ENCODE data around the gene FER1L5.

The FER1L5 gene

GRCh38 chr2:96602330-96602823, 40.2 kb upstream of the FER1L5 start:
- H3K79me2 ChIP-seq (ENCODE audit: insufficient read depth, low read length), result no peaks in the 10 kb centered on the region
- H2AFZ ChIP-seq (ENCODE audit: low read length), result no peak overlapping the region
- no peaks in the 10 kb centered on the region for H3K4me1 ChIP-seq (ENCODE audit: insufficient read depth, low read length, poor library complexity, severe bottlenecking)
- TF ChIP-seq EZH2phosphoT487 (IDR thresholded peaks at IDR 0.05; ENCODE audit: borderline replicate concordance), result no peak
- TF ChIP-seq, protein P1, sequence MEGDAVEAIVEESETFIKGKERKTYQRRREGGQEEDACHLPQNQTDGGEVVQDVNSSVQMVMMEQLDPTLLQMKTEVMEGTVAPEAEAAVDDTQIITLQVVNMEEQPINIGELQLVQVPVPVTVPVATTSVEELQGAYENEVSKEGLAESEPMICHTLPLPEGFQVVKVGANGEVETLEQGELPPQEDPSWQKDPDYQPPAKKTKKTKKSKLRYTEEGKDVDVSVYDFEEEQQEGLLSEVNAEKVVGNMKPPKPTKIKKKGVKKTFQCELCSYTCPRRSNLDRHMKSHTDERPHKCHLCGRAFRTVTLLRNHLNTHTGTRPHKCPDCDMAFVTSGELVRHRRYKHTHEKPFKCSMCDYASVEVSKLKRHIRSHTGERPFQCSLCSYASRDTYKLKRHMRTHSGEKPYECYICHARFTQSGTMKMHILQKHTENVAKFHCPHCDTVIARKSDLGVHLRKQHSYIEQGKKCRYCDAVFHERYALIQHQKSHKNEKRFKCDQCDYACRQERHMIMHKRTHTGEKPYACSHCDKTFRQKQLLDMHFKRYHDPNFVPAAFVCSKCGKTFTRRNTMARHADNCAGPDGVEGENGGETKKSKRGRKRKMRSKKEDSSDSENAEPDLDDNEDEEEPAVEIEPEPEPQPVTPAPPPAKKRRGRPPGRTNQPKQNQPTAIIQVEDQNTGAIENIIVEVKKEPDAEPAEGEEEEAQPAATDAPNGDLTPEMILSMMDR (conservative IDR thresholded peaks at IDR 0.05; ENCODE audit: low read length), result peak; percentile 21; the same call in 1 of the 2 replicates
- no peaks in the 10 kb centered on the region for H3K9me2 ChIP-seq (replicated peaks; ENCODE audit: low read depth, low read length)
- H3K9me3 ChIP-seq (ENCODE audit: insufficient read depth, low read depth, low read length), result no peaks in the 10 kb centered on the region
- no peak overlapping the region for H3K4me3 ChIP-seq (ENCODE audit: low read length, poor library complexity, severe bottlenecking)
- no peaks in the 10 kb centered on the region for H3F3A ChIP-seq (ENCODE audit: low read depth)
- H3K4me2 ChIP-seq (ENCODE audit: low read depth, low read length, poor library complexity, severe bottlenecking), result no peak overlapping the region
- no peak overlapping the region for H3K9ac ChIP-seq (ENCODE audit: low read depth, low read length, poor library complexity, severe bottlenecking)
- H3K27me3 ChIP-seq (ENCODE audit: insufficient read depth, low read length, poor library complexity, severe bottlenecking), result no peaks in the 10 kb centered on the region
- peaks cover 92% of the 10 kb centered on the region for H3K36me3 ChIP-seq (ENCODE audit: insufficient read depth, low read length)
- no peaks in the 10 kb centered on the region for H4K20me1 ChIP-seq (ENCODE audit: insufficient read depth, low read length, poor library complexity, severe bottlenecking)

DNA sequence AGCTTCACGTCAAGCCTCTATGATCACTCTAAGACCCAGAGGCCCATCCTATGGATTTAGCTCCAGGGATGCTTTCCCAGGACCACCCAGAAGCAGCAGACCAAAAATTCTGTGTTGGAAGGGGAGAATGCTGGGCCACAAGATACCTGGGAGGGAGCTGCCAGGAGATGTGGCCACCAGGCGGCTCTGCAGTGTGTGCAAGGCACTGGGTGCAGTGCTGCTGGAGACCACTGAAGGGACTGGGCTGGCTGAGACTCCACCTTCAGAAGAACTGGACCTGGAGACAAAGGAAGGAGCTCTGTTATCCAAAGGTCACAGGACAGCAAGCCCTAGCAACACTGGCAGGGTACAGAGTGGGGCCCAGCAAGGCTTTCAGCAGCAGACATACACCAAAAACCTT, 38.5 kb upstream of the FER1L5 start:
- Histone ChIP-seq H3K4me1 (ENCODE audit: insufficient read depth, low read length, poor library complexity, severe bottlenecking) (no peaks in the 10 kb centered on the region), H3F3A (ENCODE audit: low read depth) (no peaks in the 10 kb centered on the region), H3K27me3 (ENCODE audit: insufficient read depth, low read length, poor library complexity, severe bottlenecking) (no peaks in the 10 kb centered on the region), H3K4me3 (ENCODE audit: low read length, poor library complexity, severe bottlenecking) (no peak overlapping the region), H3K4me2 (ENCODE audit: low read depth, low read length, poor library complexity, severe bottlenecking) (no peak overlapping the region), H3K79me2 (ENCODE audit: insufficient read depth, low read length) (no peaks in the 10 kb centered on the region), H3K9me2 (replicated peaks; ENCODE audit: low read depth, low read length) (no peaks in the 10 kb centered on the region), H3K9ac (ENCODE audit: low read depth, low read length, poor library complexity, severe bottlenecking) (no peak overlapping the region), H4K20me1 (ENCODE audit: insufficient read depth, low read length, poor library complexity, severe bottlenecking) (no peaks in the 10 kb centered on the region), H3K36me3 (ENCODE audit: insufficient read depth, low read length) (peaks cover 97% of the 10 kb centered on the region), H2AFZ (ENCODE audit: low read length) (no peak overlapping the region), H3K9me3 (ENCODE audit: insufficient read depth, low read depth, low read length) (no peaks in the 10 kb centered on the region)
- TF ChIP-seq, protein P1 (conservative IDR thresholded peaks at IDR 0.05; ENCODE audit: low read length), result peak; percentile 28; the same call in 1 of the 2 replicates
- TF ChIP-seq EZH2phosphoT487 (IDR thresholded peaks at IDR 0.05; ENCODE audit: borderline replicate concordance), result no peak

DNA sequence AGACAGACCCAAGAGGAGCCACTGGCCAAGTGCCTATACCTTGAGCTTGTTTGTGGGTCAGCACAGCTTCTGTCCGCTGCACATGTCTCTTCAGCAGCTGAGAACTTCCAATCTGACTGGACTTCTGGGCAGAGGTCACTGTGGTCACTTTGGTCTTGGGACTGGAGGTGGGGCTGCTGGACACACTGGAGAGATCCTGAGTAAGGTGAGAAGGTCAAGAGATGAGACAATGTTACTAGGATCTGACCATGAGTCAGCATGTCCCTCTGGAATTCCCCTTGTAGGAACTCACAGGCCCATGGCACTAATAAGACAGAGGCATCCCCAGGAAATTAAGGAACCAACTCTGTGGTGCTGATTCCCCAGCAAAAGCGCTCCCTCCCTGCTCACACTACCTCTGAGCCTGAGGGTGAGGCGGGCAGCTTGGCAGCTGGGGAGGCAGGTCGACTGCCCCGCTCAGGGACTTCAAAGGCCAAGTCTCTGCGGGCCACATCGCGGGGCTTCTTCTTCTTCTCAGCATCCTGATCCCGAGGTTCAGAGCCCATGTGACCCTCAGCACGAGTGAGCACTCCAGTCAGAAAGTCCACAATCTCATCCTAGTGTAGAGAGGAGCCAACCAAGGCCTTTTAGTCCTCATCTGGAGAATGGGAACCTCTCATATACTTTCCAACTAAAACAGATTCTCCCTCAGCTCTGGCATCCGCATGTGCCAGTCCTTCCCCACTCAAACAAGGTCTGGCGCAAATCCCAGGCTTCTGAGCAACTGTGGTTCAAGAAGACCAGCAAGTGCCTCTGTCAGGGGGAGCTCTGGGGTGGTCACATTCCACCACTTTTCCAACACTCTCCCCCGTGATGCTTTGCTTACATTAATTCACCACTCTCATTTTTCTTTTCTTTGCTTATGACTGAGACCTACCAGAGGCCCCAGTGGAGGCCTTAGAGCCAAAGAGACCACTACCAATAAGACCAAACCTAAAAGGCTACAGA, 33.8 kb upstream of the FER1L5 start:
- peaks cover 97% of the 10 kb centered on the region; the same call in 1 of the 2 replicates for H3K36me3 ChIP-seq (ENCODE audit: insufficient read depth, low read length)
- H3K4me2 ChIP-seq (ENCODE audit: low read depth, low read length, poor library complexity, severe bottlenecking), result no peak overlapping the region

More for the DNA sequence above, 33.8 kb upstream of the FER1L5 start:
- Histone ChIP-seq H2AFZ (ENCODE audit: low read length) (no peak overlapping the region), H3K4me1 (ENCODE audit: insufficient read depth, low read length, poor library complexity, severe bottlenecking) (no peaks in the 10 kb centered on the region), H3K27me3 (ENCODE audit: insufficient read depth, low read length, poor library complexity, severe bottlenecking) (no peaks in the 10 kb centered on the region), H3K9me3 (ENCODE audit: insufficient read depth, low read depth, low read length) (no peaks in the 10 kb centered on the region), H3K9me2 (replicated peaks; ENCODE audit: low read depth, low read length) (no peaks in the 10 kb centered on the region), H3K79me2 (ENCODE audit: insufficient read depth, low read length) (no peaks in the 10 kb centered on the region), H3F3A (ENCODE audit: low read depth) (no peaks in the 10 kb centered on the region), H3K4me3 (ENCODE audit: low read length, poor library complexity, severe bottlenecking) (no peak overlapping the region), H3K9ac (ENCODE audit: low read depth, low read length, poor library complexity, severe bottlenecking) (no peak overlapping the region), H4K20me1 (ENCODE audit: insufficient read depth, low read length, poor library complexity, severe bottlenecking) (no peaks in the 10 kb centered on the region)
- no peak for TF ChIP-seq EZH2phosphoT487 (IDR thresholded peaks at IDR 0.05; ENCODE audit: borderline replicate concordance)
- TF ChIP-seq, protein P1 (conservative IDR thresholded peaks at IDR 0.05; ENCODE audit: low read length), result no peak

All from Loucy (cell line).